Heart left ventricle (tissue), 13 donors: ENCODE data around the gene CTNNA3.

Experiments used
- CTCF ChIP-seq, 12 donors: fragments of 200-600 bp; sonication (generic) in 4 of 12; IDR thresholded peaks; one replicate each; pipeline versions ENCODE4 v1.5.0 to v1.8.0; 2018 to 2022; ENCODE audit warnings: antibody characterized with exemption in 12 of 12, mild to moderate bottlenecking in 5 of 12
- POLR2A ChIP-seq, 2 donors: fragments of 450-650 bp; IDR thresholded peaks; one replicate each; pipeline ENCODE4 v1.6.1; 2017; ENCODE audit warnings: antibody characterized with exemption in 2 of 2, mild to moderate bottlenecking in 2 of 2, moderate library complexity in 2 of 2
- donor health status: ischemic (EF 13 %, LVEDD 7.1; RV severe dilation, severe dysfunction).
- donor health status: DM: no; HTN: yes; CAD: no.
- donor health status: DM: no; HTN: no; CAD: no.
- donor health status: ischemic (EF 25% LVEDD 6.9; RV normal size, moderate dysfunction).
- donor health status: ischemic (EF 25% LVEDD 5.7; RV mildly dilated, moderate dysfunction).
- donor health status: ischemic (EF 35%, LVEDD 5.7; RV mildly dilated, moderate dysfunction).
- donor health status: nonischemic (EF 11% LVEDD 7.7; RV severe dilation, severe dysfunction).
- donor health status: DM: yes; HTN: yes; CAD: no.
- donor health status: PGD.
- donor health status: ischemic (EF 29% LVEDD 5.4; RV normal size, mild dysfunction).
- donor health status: nonischemic (EF 23%, LVEDD 6.1; RV moderate dilation, normal function).

DNA sequence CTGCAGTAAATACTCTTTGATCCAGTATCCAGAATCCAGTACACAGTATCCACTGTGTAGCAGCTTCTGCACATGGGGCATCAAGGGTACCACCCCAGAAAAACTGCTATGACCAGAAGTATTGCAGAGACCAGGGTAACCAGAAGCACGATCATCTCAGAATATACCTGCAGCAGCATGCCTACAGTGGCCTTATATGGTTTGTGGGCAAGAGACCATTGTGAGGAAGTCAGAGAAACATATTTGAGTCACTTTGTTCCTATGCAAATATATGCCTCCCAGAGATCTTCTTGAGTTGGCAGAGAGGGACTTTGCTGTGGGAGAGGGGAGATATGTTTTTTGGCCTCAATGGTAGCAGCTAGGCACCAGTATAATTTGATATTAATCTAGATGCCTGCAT, 976.5 kb downstream of the CTNNA3 start:
- no peak for TF ChIP-seq CTCF (IDR thresholded peaks at IDR 0.05)
- no peak for TF ChIP-seq POLR2A (IDR thresholded peaks at IDR 0.05)
